ENCODE measurements around the gene ATG10.

The ATG10 gene

GRCh38 chr5:82046276-82046647 lies 74.4 kb downstream of the ATG10 start:
- H3K36me3 ChIP-seq (ENCODE audit: low read depth): no peaks in the 10 kb centered on the region
- ATAC-seq (ENCODE audit: low read depth) (no peak), DNase-seq (ENCODE audit: low spot score) (no peak)
- no peak overlapping the region for H3K27ac ChIP-seq (ENCODE audit: poor library complexity, severe bottlenecking)
- H3K27me3 ChIP-seq (ENCODE audit: insufficient read depth, poor library complexity, severe bottlenecking): no peaks in the 10 kb centered on the region
- H3K4me1 ChIP-seq (ENCODE audit: insufficient read depth, poor library complexity, severe bottlenecking): no peaks in the 10 kb centered on the region
- H3K4me3 ChIP-seq (ENCODE audit: severe bottlenecking): no peak overlapping the region
- no peaks in the 10 kb centered on the region for H3K9me3 ChIP-seq (ENCODE audit: severe bottlenecking)
- TF ChIP-seq, protein P1, sequence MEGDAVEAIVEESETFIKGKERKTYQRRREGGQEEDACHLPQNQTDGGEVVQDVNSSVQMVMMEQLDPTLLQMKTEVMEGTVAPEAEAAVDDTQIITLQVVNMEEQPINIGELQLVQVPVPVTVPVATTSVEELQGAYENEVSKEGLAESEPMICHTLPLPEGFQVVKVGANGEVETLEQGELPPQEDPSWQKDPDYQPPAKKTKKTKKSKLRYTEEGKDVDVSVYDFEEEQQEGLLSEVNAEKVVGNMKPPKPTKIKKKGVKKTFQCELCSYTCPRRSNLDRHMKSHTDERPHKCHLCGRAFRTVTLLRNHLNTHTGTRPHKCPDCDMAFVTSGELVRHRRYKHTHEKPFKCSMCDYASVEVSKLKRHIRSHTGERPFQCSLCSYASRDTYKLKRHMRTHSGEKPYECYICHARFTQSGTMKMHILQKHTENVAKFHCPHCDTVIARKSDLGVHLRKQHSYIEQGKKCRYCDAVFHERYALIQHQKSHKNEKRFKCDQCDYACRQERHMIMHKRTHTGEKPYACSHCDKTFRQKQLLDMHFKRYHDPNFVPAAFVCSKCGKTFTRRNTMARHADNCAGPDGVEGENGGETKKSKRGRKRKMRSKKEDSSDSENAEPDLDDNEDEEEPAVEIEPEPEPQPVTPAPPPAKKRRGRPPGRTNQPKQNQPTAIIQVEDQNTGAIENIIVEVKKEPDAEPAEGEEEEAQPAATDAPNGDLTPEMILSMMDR (IDR thresholded peaks at IDR 0.05; ENCODE audit: poor library complexity, severe bottlenecking): no peak

DNA sequence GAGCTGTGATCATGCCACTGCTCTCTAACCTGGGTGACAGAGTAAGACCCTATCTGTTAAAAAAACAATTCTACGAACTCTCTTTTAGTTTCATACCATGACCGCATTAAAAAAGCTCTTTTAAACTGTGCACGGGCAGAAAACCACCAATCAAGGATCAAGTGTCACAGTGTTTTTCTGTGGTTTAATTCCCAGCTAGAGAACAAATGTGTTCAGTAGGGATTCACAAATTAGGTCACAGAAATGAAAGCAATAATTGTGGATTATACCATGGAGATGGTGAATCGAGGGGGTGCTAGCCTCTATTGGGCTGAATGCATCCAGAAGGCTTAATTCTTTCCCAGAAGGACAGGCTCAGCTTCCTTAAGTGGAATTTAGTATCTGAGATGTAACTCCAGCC lies 79.1 kb downstream of the ATG10 start:
- H3K9me3 ChIP-seq (ENCODE audit: severe bottlenecking): no peaks in the 10 kb centered on the region
- no peak for DNase-seq (ENCODE audit: low spot score)
- TF ChIP-seq, protein P1 (IDR thresholded peaks at IDR 0.05; ENCODE audit: poor library complexity, severe bottlenecking): no peak
- no peak overlapping the region for H3K4me3 ChIP-seq (ENCODE audit: severe bottlenecking)
- ATAC-seq (ENCODE audit: low read depth): no peak
- H3K27ac ChIP-seq (ENCODE audit: poor library complexity, severe bottlenecking): no peak overlapping the region
- no peaks in the 10 kb centered on the region for H3K36me3 ChIP-seq (ENCODE audit: low read depth)
- no peaks in the 10 kb centered on the region for H3K4me1 ChIP-seq (ENCODE audit: insufficient read depth, poor library complexity, severe bottlenecking)
- no peaks in the 10 kb centered on the region for H3K27me3 ChIP-seq (ENCODE audit: insufficient read depth, poor library complexity, severe bottlenecking)

DNA sequence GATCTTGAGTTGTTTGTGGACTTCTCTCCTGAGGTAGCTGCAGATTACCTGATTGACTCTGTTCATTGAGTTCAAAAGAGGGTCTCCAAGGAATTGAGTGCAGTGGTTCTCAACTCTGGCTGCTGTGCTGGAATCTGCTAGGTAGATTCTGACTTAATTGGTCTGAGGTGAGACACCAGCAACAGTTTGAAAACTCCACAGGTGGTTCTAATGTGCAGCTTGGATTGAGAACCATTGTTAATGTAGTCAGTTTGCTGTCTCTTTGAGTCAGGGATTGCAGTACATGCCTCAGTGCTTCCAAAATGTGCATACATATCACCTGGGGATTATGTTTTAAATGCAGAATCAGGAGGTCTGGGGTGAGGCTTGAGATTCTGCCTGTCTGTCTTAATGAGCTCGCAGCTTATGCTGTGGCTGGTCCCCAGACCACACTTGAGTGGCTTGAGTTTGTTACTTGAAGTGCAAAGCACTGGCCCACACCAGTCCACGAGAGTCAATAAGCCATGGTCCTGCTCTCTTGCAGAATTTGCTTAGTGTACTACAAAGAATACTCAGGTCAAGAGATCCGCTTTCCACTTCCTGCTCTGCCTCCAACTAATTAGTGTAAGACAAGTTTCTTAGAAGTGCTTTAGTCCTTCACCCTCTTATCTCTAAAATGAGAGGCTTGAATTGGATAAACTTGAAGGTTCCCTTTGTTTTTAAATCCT lies 82.3 kb downstream of the ATG10 start:
- TF ChIP-seq, protein P1 (IDR thresholded peaks at IDR 0.05; ENCODE audit: poor library complexity, severe bottlenecking): no peak
- no peak for ATAC-seq (ENCODE audit: low read depth)
- H3K4me1 ChIP-seq (ENCODE audit: insufficient read depth, poor library complexity, severe bottlenecking): no peaks in the 10 kb centered on the region
- no peak for DNase-seq (ENCODE audit: low spot score)
- H3K4me3 ChIP-seq (ENCODE audit: severe bottlenecking): no peak overlapping the region
- no peaks in the 10 kb centered on the region for H3K27me3 ChIP-seq (ENCODE audit: insufficient read depth, poor library complexity, severe bottlenecking)
- H3K36me3 ChIP-seq (ENCODE audit: low read depth): no peaks in the 10 kb centered on the region
- H3K9me3 ChIP-seq (ENCODE audit: severe bottlenecking): no peaks in the 10 kb centered on the region
- no peak overlapping the region for H3K27ac ChIP-seq (ENCODE audit: poor library complexity, severe bottlenecking)

GRCh38 chr5:82057051-82057450 lies 85.2 kb downstream of the ATG10 start:
- Histone ChIP-seq H3K4me1 (ENCODE audit: insufficient read depth, poor library complexity, severe bottlenecking) (no peaks in the 10 kb centered on the region), H3K27ac (ENCODE audit: poor library complexity, severe bottlenecking) (no peak overlapping the region), H3K36me3 (ENCODE audit: low read depth) (no peaks in the 10 kb centered on the region), H3K27me3 (ENCODE audit: insufficient read depth, poor library complexity, severe bottlenecking) (no peaks in the 10 kb centered on the region), H3K4me3 (ENCODE audit: severe bottlenecking) (no peak overlapping the region), H3K9me3 (ENCODE audit: severe bottlenecking) (no peaks in the 10 kb centered on the region)
- DNase-seq (ENCODE audit: low spot score) (no peak), ATAC-seq (ENCODE audit: low read depth) (no peak)
- TF ChIP-seq, protein P1 (IDR thresholded peaks at IDR 0.05; ENCODE audit: poor library complexity, severe bottlenecking): no peak

DNA sequence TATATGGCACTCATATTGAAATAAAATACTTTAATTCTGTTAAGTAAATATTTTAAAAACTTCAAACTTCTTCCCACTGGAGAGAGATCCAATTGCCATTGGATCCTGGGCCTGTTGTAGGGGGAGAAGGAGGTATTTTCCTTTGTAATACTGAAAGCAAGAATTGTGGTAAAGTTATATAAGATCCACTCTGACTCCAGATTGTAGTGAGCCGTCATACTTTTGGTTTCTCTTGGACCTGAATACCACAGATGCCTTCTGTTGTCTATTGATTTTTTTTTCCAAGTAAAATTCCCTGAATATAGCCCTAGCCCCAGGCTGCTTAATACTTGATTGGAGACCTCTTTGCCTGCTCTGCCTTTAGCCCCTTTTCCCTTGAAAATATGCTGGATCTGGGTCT lies 86.9 kb downstream of the ATG10 start:
- Histone ChIP-seq H3K9me3 (ENCODE audit: severe bottlenecking) (no peaks in the 10 kb centered on the region), H3K36me3 (ENCODE audit: low read depth) (no peaks in the 10 kb centered on the region), H3K27me3 (ENCODE audit: insufficient read depth, poor library complexity, severe bottlenecking) (no peaks in the 10 kb centered on the region), H3K4me3 (ENCODE audit: severe bottlenecking) (no peak overlapping the region), H3K4me1 (ENCODE audit: insufficient read depth, poor library complexity, severe bottlenecking) (no peaks in the 10 kb centered on the region), H3K27ac (ENCODE audit: poor library complexity, severe bottlenecking) (no peak overlapping the region)
- DNase-seq (ENCODE audit: low spot score) (no peak), ATAC-seq (ENCODE audit: low read depth) (no peak)
- TF ChIP-seq, protein P1 (IDR thresholded peaks at IDR 0.05; ENCODE audit: poor library complexity, severe bottlenecking): no peak

All from RWPE2 (cell line).